H7 (cell line): ENCODE results near the gene TTC33. TPM values are rescaled to one million over a fixed set of nuclear protein-coding genes. Genes with fewer than 3 reads are reported as not detected.

Experiments used
- DNase-seq: peaks from one replicate; pipeline ENCODE4 v3.0.0; 2012
- H3K27me3 ChIP-seq: 2 replicates; pipeline ENCODE4 v1.6.0; 2011; ENCODE audit warnings: mild to moderate bottlenecking, low read length; ENCODE audit not compliant: control insufficient read depth, insufficient read depth
- H3K36me3 ChIP-seq: replicated peaks from 2 replicates; pipeline ENCODE4 v1.5.1; 2011; ENCODE audit warnings: low read length; ENCODE audit not compliant: control insufficient read depth, insufficient read depth
- H3K4me3 ChIP-seq: 2 replicates; pipeline ENCODE4 v1.5.1; 2011; ENCODE audit warnings: low read depth, mild to moderate bottlenecking, control low read depth, low read length, moderate library complexity; ENCODE audit not compliant: insufficient read depth
- total RNA-seq: library from RNA; depleted of rRNA; stranded (reverse); fragments of >200 nt; shearing (Covaris generic); gene quantifications from 2 replicates; pipeline ENCODE4 v1.2.3, GENCODE V29; 2014

Gene TTC33
- total RNA-seq, 1 experiment from 2014 or later: 7.8 TPM

DNA sequence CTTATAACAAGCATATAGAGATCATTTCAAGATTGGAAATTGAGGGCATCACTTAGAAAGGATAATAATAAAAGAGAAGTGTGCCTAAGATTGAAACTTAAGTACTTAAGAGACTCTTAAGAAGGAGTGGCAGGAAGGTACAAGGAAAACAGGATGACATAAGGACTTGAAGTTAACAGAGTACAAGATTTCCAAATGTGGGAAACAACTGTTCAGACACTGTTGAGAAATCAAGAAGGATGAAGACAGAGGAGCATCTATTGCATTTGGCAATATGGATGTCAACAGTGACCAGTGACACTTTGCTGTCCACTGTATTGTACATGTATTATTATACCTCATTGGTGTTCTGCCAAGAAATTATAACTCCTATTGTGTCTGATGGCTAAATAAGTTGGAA, 233.8 kb downstream of the TTC33 start:
- Histone ChIP-seq H3K36me3 (no peaks in the 10 kb centered on the region), H3K4me3 (no peak overlapping the region), H3K27me3 (no peaks in the 10 kb centered on the region)
- DNase-seq: no peak

GRCh38 chr5:40521108-40521785, 234.5 kb downstream of the TTC33 start:
- DNase-seq: no peak
- no peaks in the 10 kb centered on the region for H3K27me3 ChIP-seq
- no peak overlapping the region for H3K4me3 ChIP-seq
- no peaks in the 10 kb centered on the region for H3K36me3 ChIP-seq

- no peaks in the 10 kb centered on the region for H3K36me3 ChIP-seq
- no peak overlapping the region for H3K4me3 ChIP-seq
- no peak for DNase-seq
- H3K27me3 ChIP-seq: no peaks in the 10 kb centered on the region
Measured at GRCh38 chr5:40518485-40518917, 237.3 kb downstream of the TTC33 start.

DNA sequence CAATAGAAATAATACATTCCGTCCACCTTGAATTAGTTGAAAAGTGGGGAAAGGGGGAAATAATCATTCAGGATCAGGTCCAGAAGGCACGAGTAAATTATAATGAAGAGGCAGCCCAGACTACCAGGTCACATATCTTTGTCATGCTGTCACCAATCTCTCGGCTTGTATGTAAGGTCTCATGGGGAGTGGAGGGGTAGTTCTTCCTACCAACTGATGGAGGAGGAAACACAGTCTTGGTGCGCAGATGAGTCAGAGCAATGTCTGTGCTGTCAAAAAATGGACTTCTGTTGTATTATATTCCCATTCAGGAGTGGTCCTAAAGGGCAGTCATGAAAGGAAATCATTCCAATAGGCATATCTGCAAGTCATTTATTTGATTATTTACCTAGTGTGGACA, 240.3 kb downstream of the TTC33 start:
- Histone ChIP-seq H3K4me3 (no peak overlapping the region), H3K36me3 (no peaks in the 10 kb centered on the region), H3K27me3 (no peaks in the 10 kb centered on the region)
- DNase-seq: no peak

- Histone ChIP-seq H3K27me3 (no peaks in the 10 kb centered on the region), H3K36me3 (no peaks in the 10 kb centered on the region), H3K4me3 (no peak overlapping the region)
- no peak for DNase-seq
Measured at GRCh38 chr5:40514976-40515375, 240.8 kb downstream of the TTC33 start.

DNA sequence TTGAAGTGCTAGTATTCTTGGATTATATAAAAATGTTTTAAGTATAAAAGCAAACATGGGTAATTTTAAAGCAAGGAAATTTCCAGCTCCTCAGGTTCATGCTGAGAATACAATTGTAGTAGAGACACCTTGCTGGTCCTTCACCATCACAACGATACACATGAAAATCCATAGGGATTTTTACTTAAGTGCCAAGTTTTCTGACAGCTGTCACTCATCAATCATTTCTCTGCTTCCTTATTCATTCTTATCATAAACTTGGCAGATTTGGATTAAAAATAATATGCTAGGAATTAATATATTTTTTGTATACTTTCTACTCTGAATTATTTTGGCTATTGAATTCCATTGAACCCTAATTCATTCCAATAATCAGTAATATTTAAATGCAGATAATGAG, 244.0 kb downstream of the TTC33 start:
- no peak for DNase-seq
- Histone ChIP-seq H3K27me3 (no peaks in the 10 kb centered on the region), H3K4me3 (no peak overlapping the region), H3K36me3 (no peaks in the 10 kb centered on the region)

DNA sequence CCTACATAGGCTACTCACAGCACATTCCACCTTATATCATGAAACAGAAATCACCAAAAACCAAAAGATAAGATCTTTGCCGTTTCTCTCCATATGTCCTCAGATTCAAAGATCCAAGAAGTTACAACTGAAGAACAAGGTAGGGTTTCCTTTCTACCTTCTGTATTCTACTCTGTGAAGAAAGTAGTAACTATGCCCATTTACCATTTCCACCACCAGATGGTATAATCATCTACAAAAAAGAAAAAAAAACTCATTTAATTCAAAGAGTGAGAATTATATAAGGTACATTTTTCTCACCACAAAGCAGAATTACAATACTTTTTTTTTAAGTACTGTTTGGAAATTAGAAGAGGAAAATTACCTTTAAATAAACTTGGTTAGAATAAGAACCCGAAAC, 248.7 kb downstream of the TTC33 start:
- H3K4me3 ChIP-seq: no peak overlapping the region
- H3K27me3 ChIP-seq: no peaks in the 10 kb centered on the region
- H3K36me3 ChIP-seq: no peaks in the 10 kb centered on the region
- DNase-seq: no peak

- Histone ChIP-seq H3K4me3 (no peak overlapping the region), H3K27me3 (no peaks in the 10 kb centered on the region)
- no peak for DNase-seq
Measured at GRCh38 chr5:40505031-40505430, 250.7 kb downstream of the TTC33 start.

GRCh38 chr5:40503439-40503838, 252.3 kb downstream of the TTC33 start:
- Histone ChIP-seq H3K4me3 (no peak overlapping the region), H3K27me3 (no peaks in the 10 kb centered on the region)
- no peak for DNase-seq

More at GRCh38 chr5:40505031-40505430, 250.7 kb downstream of the TTC33 start:
- H3K36me3 ChIP-seq: no peaks in the 10 kb centered on the region

GRCh38 chr5:40502736-40503135, 253.0 kb downstream of the TTC33 start:
- no peaks in the 10 kb centered on the region for H3K27me3 ChIP-seq
- no peaks in the 10 kb centered on the region for H3K36me3 ChIP-seq
- no peak for DNase-seq
- H3K4me3 ChIP-seq: no peak overlapping the region

More at GRCh38 chr5:40503439-40503838, 252.3 kb downstream of the TTC33 start:
- no peaks in the 10 kb centered on the region for H3K36me3 ChIP-seq

DNA sequence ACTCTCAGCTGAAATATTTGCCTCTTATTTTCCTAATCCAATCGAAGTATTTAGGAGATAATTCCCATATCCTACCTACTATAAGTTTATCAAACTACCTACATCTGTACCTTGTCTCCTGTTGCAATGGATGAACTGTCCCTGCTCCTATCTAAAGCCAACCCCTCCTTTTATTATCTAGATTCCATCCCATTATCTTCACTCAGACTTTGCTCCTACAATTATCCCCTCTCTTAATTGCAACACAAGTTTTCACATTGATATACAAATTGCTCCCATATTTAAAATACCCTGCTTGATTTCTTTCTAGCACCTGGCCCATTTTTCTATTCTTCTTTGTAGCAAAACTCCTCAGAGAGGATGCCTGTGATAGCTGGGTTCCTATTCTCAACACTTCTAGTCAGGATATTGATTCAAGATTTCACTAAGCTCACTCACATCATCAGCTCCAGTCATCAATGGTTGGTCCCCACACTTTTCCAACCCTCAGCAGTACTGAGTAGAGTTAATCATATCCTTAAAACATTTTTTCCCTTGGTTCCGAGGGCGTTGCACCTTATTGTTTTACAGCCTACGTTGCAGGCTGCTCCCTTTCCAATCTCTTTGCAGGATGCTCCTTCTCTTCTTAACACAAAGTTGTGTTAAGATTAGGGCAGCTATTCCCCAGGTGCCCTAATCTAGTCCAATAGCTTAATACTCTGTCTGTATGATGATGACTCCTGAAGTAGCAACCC, 253.9 kb downstream of the TTC33 start:
- no peak for DNase-seq
- Histone ChIP-seq H3K4me3 (no peak overlapping the region), H3K36me3 (no peaks in the 10 kb centered on the region), H3K27me3 (no peaks in the 10 kb centered on the region)

DNA sequence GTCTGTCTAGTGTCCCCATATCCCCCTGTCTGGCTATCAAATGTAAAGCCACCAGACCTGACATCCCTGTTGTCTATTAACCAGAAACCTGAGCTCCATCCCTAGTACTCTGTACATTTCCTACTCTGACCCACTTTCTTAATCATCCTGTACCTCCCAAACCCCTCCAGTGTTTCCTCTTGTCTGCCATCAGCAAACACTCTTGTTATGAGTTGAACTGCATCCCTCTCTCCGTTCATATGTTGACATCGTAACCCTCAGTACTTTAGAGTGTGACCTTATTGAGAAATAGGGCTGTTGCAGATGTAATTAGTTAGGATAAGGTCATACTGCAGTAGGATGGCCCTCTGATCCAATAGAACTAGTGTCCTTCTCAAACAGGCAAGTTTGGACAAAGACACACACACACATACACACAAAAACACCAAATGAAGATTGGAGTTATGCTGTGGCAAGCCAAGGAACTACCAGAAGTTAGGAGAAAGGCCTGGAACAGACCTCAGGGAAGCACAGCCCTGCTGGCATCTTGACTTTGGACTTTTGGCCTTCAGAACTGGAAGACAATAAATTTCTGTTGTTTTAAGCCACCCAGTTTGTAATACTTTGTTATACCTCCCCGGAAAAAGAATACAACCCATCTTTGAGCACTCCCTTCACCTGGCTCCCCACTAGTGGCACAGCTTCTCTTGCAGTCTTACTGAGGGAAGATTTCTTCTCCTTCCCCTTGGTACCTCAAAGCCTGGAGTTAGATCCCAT, 256.1 kb downstream of the TTC33 start:
- H3K4me3 ChIP-seq: no peak overlapping the region
- no peaks in the 10 kb centered on the region for H3K36me3 ChIP-seq
- H3K27me3 ChIP-seq: no peaks in the 10 kb centered on the region
- no peak for DNase-seq

DNA sequence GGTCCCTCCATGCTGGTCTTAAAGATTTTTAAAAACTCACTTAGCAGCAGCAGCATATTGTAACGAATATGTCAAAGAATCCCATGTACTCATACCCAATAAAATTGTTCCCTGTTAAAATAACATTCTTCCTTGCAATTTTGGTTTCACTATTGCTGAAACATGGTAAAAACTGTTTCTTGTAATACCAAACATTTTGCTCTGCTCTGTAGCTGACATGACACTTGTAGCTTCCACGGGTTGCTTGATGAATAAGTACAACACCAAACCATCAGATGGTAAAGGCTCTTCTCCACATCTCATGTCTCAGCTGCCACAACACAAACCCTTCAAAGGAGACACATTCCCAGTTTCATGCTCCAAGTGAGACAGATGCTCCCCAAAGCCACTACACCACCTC, 256.8 kb downstream of the TTC33 start:
- Histone ChIP-seq H3K27me3 (no peaks in the 10 kb centered on the region), H3K36me3 (no peaks in the 10 kb centered on the region), H3K4me3 (no peak overlapping the region)
- DNase-seq: no peak

- Histone ChIP-seq H3K4me3 (no peak overlapping the region), H3K27me3 (no peaks in the 10 kb centered on the region), H3K36me3 (no peaks in the 10 kb centered on the region)
- DNase-seq: no peak
Measured at GRCh38 chr5:40497573-40497972, 258.2 kb downstream of the TTC33 start.

DNA sequence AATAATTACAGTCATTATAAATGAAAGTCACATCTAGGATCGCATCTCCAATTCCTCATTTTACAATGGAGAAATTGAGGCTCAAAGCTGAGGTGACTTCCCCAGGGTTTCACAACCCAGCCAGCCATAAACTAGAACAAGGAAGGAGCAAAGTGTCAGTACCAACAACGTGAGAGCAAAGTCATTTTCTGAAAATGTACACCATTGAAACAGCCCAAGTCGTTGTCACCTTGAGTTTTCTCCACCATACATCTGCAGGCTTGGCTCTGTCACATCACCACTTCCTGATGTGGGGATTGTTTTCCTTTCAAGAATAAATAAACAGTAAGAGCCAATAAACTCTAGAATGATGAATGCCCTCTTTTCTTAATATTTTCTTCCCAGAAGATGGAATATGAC, 260.5 kb downstream of the TTC33 start:
- no peak for DNase-seq
- Histone ChIP-seq H3K36me3 (no peaks in the 10 kb centered on the region), H3K4me3 (no peak overlapping the region), H3K27me3 (no peaks in the 10 kb centered on the region)
